ENCODE measurements around the gene SLC52A1. TPM values are rescaled to one million over a fixed set of nuclear protein-coding genes. Genes with fewer than 3 reads are reported as not detected.

Gene SLC52A1
- total and polyA plus RNA-seq, 7 donors: 0.01 to 0.04 TPM; not detected in 5

DNA sequence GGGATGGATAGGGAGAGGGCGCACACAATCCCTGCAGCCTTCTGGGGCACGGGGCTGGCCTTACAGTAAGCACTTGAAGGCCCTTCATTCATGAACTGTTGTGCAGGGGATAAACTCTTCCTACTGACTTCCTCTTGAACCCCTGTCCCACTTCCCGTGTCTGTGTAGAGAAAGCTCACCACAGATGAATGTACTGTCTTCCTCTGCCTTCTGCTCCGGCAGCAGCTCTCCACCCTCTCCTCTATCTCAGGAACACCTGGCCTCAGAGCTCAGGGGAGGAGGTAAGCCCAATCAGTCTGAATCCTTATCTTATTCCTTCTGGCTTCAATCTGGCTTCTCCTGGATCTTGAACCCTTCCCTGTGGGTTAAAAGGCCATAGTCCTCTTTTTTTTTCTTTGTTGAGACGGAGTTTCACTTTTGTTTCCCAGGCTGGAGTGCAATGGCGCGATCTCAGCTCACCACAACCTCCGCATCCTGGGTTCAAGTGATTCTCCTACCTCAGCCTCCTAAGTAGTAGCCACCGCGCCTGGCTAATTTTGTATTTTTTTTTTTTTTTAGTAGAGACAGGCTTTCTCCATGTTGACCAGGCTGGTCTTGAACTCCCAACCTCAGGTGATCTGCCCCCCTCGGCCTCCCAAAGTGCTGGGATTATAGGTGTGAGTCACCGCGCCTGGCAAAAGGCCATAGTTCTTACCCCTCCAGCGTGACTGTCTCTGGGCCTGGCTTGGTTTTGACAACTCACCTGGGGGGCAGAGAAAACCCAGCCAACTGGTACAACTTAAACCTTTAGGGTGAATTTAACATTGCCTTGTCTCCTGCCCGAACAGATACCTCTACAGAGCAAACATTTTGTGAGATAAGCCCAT, 7.2 kb upstream of the SLC52A1 start:
- intact Hi-C loops (cut with DNase I): no loop called here
- no peak for ATAC-seq
- Histone ChIP-seq H3K27ac (no peak overlapping the region), H3K4me1 (no peaks in the 10 kb centered on the region), H3K9me3 (no peaks in the 10 kb centered on the region), H3K4me3 (no peak overlapping the region), H3K36me3 (ENCODE audit: insufficient read depth in 1 of 2, low read depth in 1 of 2) (no peaks in the 10 kb centered on the region), H3K27me3 (ENCODE audit: insufficient read depth in 3 of 3, low read length in 2 of 3) (no peaks in the 10 kb centered on the region)
- TF ChIP-seq, protein P1, sequence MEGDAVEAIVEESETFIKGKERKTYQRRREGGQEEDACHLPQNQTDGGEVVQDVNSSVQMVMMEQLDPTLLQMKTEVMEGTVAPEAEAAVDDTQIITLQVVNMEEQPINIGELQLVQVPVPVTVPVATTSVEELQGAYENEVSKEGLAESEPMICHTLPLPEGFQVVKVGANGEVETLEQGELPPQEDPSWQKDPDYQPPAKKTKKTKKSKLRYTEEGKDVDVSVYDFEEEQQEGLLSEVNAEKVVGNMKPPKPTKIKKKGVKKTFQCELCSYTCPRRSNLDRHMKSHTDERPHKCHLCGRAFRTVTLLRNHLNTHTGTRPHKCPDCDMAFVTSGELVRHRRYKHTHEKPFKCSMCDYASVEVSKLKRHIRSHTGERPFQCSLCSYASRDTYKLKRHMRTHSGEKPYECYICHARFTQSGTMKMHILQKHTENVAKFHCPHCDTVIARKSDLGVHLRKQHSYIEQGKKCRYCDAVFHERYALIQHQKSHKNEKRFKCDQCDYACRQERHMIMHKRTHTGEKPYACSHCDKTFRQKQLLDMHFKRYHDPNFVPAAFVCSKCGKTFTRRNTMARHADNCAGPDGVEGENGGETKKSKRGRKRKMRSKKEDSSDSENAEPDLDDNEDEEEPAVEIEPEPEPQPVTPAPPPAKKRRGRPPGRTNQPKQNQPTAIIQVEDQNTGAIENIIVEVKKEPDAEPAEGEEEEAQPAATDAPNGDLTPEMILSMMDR (IDR thresholded peaks at IDR 0.05): no peak
- DNase-seq: no peak
- WGBS, 3 donors: 86 to 87% (median 86%) methylated on average over 15 of the region's 15 CpGs

DNA sequence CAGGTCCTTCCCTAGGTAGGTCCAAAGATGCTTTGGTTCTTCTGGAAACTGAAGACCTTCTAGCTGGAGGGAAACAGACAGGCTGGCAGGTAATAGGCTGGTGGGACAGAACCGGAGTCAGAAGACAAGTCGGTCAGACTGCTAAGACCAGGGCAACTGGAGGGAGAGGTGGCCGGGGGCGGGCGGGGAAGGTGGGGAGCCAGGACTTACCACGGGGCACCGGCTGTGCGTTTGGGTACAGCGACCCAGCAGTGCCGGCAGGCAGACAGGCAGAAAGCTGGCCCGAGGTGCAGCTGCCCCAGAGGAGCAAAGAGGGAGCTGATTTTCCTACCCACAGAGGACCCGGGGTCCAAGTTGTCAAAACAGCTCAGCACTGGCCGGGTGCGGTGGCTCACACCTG, 575 bp downstream of the SLC52A1 start:
- TF ChIP-seq, protein P1 (IDR thresholded peaks at IDR 0.05): no peak
- DNase-seq (no peak), ATAC-seq (no peak)
- Histone ChIP-seq H3K36me3 (ENCODE audit: insufficient read depth in 1 of 2, low read depth in 1 of 2) (no peaks in the 10 kb centered on the region), H3K27me3 (ENCODE audit: insufficient read depth in 3 of 3, low read length in 2 of 3) (peaks cover 0 to 11% (median 0%) of the 10 kb centered on the region in 3 donors), H3K4me3 (no peak overlapping the region), H3K27ac (no peak overlapping the region), H3K9me3 (no peaks in the 10 kb centered on the region), H3K4me1 (no peaks in the 10 kb centered on the region)
- 67 to 80% (median 73%) methylated on average over 14 of the region's 14 CpGs for WGBS, 3 donors
- intact Hi-C loops (cut with DNase I): no loop called here

DNA sequence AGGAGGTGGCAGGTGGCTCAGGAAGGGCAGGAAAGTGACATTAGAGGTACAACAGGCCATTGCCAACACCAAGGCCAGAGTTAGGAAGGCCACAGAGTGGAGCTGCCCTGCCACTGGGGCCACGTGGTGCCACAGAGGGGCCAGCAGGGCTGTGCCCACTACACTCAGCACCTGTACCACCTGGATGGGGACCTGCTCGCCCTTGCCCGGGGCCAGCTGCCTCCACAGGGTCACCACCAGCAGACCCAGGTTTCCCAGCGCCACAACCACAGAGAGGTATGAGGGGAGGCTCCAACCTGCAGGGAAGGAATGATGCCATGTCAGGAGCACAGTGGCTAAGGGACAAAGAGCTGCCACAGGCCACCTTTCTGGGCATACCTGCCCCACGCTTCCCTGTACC, 1.2 kb downstream of the SLC52A1 start:
- Histone ChIP-seq H3K4me1 (no peaks in the 10 kb centered on the region), H3K27me3 (ENCODE audit: insufficient read depth in 3 of 3, low read length in 2 of 3) (peaks cover 0 to 11% (median 0%) of the 10 kb centered on the region in 3 donors), H3K9me3 (no peaks in the 10 kb centered on the region), H3K36me3 (ENCODE audit: insufficient read depth in 1 of 2, low read depth in 1 of 2) (no peaks in the 10 kb centered on the region), H3K27ac (no peak overlapping the region), H3K4me3 (no peak overlapping the region)
- TF ChIP-seq, protein P1 (IDR thresholded peaks at IDR 0.05): no peak
- DNase-seq (no peak), ATAC-seq (peak in 1 of 4 donors; percentile 8)
- intact Hi-C loops (cut with DNase I): no loop called here
- 91 to 94% (median 92%) methylated on average over 5 of the region's 5 CpGs for WGBS, 3 donors

GRCh38 chr17:5033352-5034015, 1.7 kb downstream of the SLC52A1 start:
- no peak for ATAC-seq
- Histone ChIP-seq H3K4me1 (no peaks in the 10 kb centered on the region), H3K27ac (no peak overlapping the region), H3K4me3 (no peak overlapping the region), H3K36me3 (ENCODE audit: insufficient read depth in 1 of 2, low read depth in 1 of 2) (no peaks in the 10 kb centered on the region), H3K9me3 (no peaks in the 10 kb centered on the region), H3K27me3 (ENCODE audit: insufficient read depth in 3 of 3, low read length in 2 of 3) (peaks cover 0 to 11% (median 0%) of the 10 kb centered on the region in 3 donors)
- DNase-seq: no peak
- intact Hi-C loops (cut with DNase I): no loop called here
- TF ChIP-seq, protein P1 (IDR thresholded peaks at IDR 0.05): no peak
- 80 to 89% (median 89%) methylated on average over 13 of the region's 13 CpGs for WGBS, 3 donors
